ENCODE measurements around the gene DOCK2.

DNA sequence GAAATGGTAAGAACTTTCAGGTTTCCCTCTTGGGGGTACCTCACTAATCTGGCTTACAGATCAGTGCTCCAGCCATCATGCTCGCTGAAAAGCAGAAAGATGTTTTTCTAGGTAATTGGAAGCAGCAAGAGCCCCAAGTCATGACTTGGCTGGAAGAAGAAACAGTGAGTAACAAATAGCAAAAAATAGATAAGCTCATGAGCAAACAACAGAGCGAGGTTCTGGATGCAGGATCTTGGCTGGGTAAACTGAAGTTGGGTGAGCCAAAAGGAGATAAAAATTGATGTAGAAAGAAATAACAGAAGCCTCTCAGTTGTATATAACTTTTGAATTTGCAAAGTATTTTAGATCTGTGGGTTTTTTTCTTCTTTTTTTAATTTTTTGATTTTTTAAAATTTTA, 233.1 kb downstream of the DOCK2 start:
- no peak for TF ChIP-seq POLR2AphosphoS5 (IDR thresholded peaks at IDR 0.05; ENCODE audit: low read depth, low read length)
- TF ChIP-seq, protein P1, sequence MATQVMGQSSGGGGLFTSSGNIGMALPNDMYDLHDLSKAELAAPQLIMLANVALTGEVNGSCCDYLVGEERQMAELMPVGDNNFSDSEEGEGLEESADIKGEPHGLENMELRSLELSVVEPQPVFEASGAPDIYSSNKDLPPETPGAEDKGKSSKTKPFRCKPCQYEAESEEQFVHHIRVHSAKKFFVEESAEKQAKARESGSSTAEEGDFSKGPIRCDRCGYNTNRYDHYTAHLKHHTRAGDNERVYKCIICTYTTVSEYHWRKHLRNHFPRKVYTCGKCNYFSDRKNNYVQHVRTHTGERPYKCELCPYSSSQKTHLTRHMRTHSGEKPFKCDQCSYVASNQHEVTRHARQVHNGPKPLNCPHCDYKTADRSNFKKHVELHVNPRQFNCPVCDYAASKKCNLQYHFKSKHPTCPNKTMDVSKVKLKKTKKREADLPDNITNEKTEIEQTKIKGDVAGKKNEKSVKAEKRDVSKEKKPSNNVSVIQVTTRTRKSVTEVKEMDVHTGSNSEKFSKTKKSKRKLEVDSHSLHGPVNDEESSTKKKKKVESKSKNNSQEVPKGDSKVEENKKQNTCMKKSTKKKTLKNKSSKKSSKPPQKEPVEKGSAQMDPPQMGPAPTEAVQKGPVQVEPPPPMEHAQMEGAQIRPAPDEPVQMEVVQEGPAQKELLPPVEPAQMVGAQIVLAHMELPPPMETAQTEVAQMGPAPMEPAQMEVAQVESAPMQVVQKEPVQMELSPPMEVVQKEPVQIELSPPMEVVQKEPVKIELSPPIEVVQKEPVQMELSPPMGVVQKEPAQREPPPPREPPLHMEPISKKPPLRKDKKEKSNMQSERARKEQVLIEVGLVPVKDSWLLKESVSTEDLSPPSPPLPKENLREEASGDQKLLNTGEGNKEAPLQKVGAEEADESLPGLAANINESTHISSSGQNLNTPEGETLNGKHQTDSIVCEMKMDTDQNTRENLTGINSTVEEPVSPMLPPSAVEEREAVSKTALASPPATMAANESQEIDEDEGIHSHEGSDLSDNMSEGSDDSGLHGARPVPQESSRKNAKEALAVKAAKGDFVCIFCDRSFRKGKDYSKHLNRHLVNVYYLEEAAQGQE (IDR thresholded peaks at IDR 0.05; ENCODE audit: insufficient read depth in 1 of 2, low read depth in 2 of 2, low read length in 2 of 2): no peak
- no peak for TF ChIP-seq SIN3A (IDR thresholded peaks at IDR 0.05; ENCODE audit: borderline replicate concordance, insufficient read depth, low read length)
